ENCODE results near the gene THAP4.

THAP4 gene

GRCh38 chr2:241619597-241620418 is 17.1 kb downstream of the THAP4 start:
- TF ChIP-seq CTCF (IDR thresholded peaks at IDR 0.05; ENCODE audit: control insufficient read depth, insufficient read depth, low read depth, low read length, missing control alignments) = no peak
- no peak for DNase-seq (ENCODE audit: low read depth)
- no peak overlapping the region for H3K4me3 ChIP-seq (ENCODE audit: control insufficient read depth, low read depth, low read length)

GRCh38 chr2:241618829-241619228 is 18.1 kb downstream of the THAP4 start:
- DNase-seq (ENCODE audit: low read depth) = no peak
- no peak overlapping the region for H3K4me3 ChIP-seq (ENCODE audit: control insufficient read depth, low read depth, low read length)

DNA sequence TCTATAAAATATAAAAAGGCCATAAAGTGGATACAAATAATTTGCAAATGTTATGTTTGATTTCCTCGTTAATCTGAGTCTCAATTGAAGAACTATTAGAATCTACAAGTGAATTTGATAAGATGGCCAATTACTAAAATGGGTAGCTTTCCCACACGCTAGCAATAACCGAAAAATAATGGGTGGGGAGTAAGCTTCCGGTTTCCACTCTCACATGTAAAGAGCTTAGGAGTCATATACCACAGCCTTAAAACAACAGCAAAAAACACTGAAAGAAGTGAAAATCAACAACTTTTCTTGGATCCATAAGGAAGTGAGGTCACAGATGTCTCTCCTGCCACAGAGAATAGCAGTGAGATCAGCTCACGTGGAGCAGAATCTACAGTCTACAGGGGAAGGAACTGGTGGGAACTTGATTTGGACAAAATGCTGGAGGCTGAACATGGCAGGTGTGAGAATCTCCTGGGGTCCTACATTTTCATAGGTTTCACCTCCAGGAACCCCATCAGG is 18.6 kb downstream of the THAP4 start:
- no peak for DNase-seq (ENCODE audit: low read depth)
- no peak for TF ChIP-seq CTCF (IDR thresholded peaks at IDR 0.05; ENCODE audit: control insufficient read depth, insufficient read depth, low read depth, low read length, missing control alignments)
- H3K4me3 ChIP-seq (ENCODE audit: control insufficient read depth, low read depth, low read length) = no peak overlapping the region

More at GRCh38 chr2:241618829-241619228, 18.1 kb downstream of the THAP4 start:
- TF ChIP-seq CTCF (IDR thresholded peaks at IDR 0.05; ENCODE audit: control insufficient read depth, insufficient read depth, low read depth, low read length, missing control alignments) = no peak

DNA sequence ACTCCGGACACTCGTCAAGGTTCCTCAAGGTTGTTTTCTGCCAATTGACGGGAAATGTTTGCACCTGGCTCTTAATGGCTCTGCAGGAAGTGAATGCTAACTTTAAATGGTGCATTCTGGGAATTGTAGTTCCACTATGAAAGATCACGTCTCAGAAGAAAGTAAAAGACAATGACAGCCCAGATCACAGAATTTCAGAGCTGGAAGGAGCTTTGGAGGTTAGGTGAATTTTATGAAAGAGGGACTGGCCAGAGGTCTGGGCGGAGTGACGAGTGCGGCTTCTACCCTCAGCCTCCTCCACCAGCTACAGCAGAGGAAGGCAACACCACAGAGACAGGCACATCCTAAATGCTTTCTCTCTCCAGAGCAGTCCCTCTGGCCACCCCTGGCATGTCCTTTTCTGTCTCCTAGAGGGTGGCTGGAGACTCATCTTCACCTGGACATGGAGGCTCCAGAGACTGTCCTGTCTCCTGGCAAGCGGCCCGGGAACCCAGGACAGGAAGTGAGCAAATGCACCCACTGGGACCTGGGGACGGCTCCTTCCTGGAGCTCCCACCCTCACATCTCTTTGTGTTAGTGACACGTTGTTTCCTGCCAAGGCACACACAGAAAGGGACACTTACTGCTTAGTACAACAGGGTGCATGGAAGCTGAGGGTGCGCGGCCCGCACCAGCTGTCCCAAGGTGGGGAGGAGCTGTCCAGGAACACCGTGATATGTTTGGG is 19.4 kb downstream of the THAP4 start:
- DNase-seq (ENCODE audit: low read depth) = no peak
- no peak for TF ChIP-seq CTCF (IDR thresholded peaks at IDR 0.05; ENCODE audit: control insufficient read depth, insufficient read depth, low read depth, low read length, missing control alignments)
- no peak overlapping the region for H3K4me3 ChIP-seq (ENCODE audit: control insufficient read depth, low read depth, low read length)

DNA sequence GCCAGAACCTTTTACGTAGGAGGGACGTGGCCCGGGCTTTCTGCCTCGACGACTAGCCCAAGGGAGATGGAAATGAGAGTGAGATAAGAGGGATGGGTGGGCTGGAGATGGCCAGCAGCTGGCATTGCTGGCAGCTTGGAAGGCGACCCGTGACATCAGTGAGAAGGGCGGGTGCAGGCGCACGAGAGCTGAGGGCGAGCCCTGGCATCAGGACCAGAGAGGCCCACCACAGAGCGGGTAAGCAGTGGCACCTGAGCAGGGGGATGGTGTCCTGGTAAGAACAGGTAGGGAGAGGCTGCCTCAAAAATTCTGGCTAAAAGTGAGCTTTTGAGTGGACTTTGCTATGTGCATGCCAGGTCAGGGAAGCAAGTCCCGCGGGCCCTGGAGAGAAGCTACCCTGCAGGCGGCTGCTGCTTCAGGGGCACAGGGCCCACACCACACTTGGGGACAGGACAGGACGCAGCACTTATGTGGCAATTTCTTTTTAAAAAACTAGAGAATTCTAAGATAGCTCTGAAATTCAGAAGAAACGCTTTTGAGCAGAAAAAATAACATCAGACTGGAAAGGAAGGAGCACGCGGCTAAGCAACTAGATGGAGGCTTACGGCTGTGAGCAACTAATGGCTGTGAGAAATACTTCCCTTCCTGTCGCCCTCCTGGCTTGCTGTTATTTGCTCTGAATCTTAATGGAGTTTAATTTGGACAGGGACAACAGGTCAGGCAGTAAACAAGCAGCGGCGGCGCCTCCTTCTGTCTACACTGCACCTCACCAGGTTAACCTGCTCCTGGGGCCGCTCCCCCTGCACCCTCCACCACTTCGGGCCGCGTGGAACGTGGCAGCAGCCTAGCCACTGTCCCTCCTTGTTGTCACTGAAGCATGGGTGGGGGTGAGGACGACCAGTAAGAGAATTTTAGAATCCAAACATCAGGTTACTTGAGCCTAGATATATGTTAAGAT is 20.5 kb downstream of the THAP4 start:
- no peak overlapping the region for H3K4me3 ChIP-seq (ENCODE audit: control insufficient read depth, low read depth, low read length)
- no peak for DNase-seq (ENCODE audit: low read depth)

More for the DNA sequence above, 20.5 kb downstream of the THAP4 start:
- TF ChIP-seq CTCF (IDR thresholded peaks at IDR 0.05; ENCODE audit: control insufficient read depth, insufficient read depth, low read depth, low read length, missing control alignments) = no peak

Data from AG09309 (cell line).